HG03280 (cell line): ENCODE data around the gene MYOZ3.

Experiments
- ATAC-seq: cut with Tn5 transposase; IDR thresholded peaks from one replicate; pipeline ENCODE4 v1.9.1; 2021; ENCODE audit warnings: mild to moderate bottlenecking, moderate library complexity; ENCODE audit not compliant: unreplicated experiment

Gene MYOZ3

GRCh38 chr5:150700246-150700593 lies 39.2 kb downstream of the MYOZ3 start:
- ATAC-seq: no peak

- peak; percentile 96 for ATAC-seq
Observed at GRCh38 chr5:150700594-150701377, 39.7 kb downstream of the MYOZ3 start, which contains the start of gene RBM22. RBM22 (minus strand) TSS chr5:150701062; CDS start chr5:150700985, 77 bp downstream.

- ATAC-seq: no peak
Observed at GRCh38 chr5:150703762-150704161, 42.7 kb downstream of the MYOZ3 start.

GRCh38 chr5:150706776-150707390 lies 45.8 kb downstream of the MYOZ3 start:
- ATAC-seq: no peak

- ATAC-seq: no peak
Observed at GRCh38 chr5:150710165-150710564, 49.1 kb downstream of the MYOZ3 start.

- no peak for ATAC-seq
Observed at GRCh38 chr5:150723845-150724244, 62.8 kb downstream of the MYOZ3 start.
